ENCODE results near the gene FAM187B. TPM values are rescaled to one million over a fixed set of nuclear protein-coding genes. Genes with fewer than 3 reads are reported as not detected.
A peak's percentile ranks its signal among the peaks of the same experiment; 100 is the strongest.

The FAM187B gene
- total and polyA plus RNA-seq, 2 donors (not counting 1 experiment from before 2014, with no cell fraction given) = 0.25 TPM; not detected in 1

GRCh38 chr19:35272954-35273649, 44.6 kb upstream of the FAM187B start:
- Histone ChIP-seq H4K20me1 (ENCODE audit: control insufficient read depth, insufficient read depth, low read length, poor library complexity, severe bottlenecking) (peaks cover 44% of the 10 kb centered on the region), H3K4me2 (replicated peaks; ENCODE audit: low read depth, low read length, poor library complexity, severe bottlenecking) (no peak overlapping the region), H3K4me1 (ENCODE audit: control insufficient read depth in 2 of 2, insufficient read depth in 2 of 2, low read length in 2 of 2) (peaks cover 25 to 34% of the 10 kb centered on the region in 2 donors), H3K9me3 (ENCODE audit: control extremely low read depth in 1 of 3, control insufficient read depth in 2 of 3, insufficient read depth in 1 of 3, low read length in 2 of 3) (no peaks in the 10 kb centered on the region), H3K79me2 (ENCODE audit: control insufficient read depth, insufficient read depth, low read length) (peaks cover 67% of the 10 kb centered on the region), H3K36me3 (replicated peaks in 1 of 2; ENCODE audit: control extremely low read depth in 1 of 2, control insufficient read depth in 1 of 2, extremely low read depth in 1 of 2, insufficient read depth in 2 of 2, low read length in 1 of 2) (peaks cover 0 to 62% of the 10 kb centered on the region in 2 experiments), H3K27me3 (replicated peaks in 1 of 4; ENCODE audit: control extremely low read depth in 1 of 4, control insufficient read depth in 3 of 4, insufficient read depth in 4 of 4, low read length in 3 of 4) (no peaks in the 10 kb centered on the region), H3K9ac (ENCODE audit: low read length) (no peak overlapping the region), H3K27ac (ENCODE audit: low read length in 2 of 2) (peak overlapping the region in 1 of 2 donors; percentile 60), H3K4me3 (ENCODE audit: control extremely low read depth in 1 of 5, extremely low read depth in 1 of 5, insufficient read depth in 1 of 5, low read depth in 2 of 5, low read length in 4 of 5) (no peak overlapping the region), H2AFZ (ENCODE audit: insufficient read depth, low read depth, low read length, poor library complexity, severe bottlenecking) (no peak overlapping the region)
- intact Hi-C loops (cut with micrococcal nuclease) = no loop called here
- Mint-ChIP-seq H3K9me3 (ENCODE audit: insufficient read depth) (no peaks in the 10 kb centered on the region), H3K27me3 (no peaks in the 10 kb centered on the region), H3K4me1 (peaks cover 43% of the 10 kb centered on the region), H3K27ac (peak overlapping the region; percentile 77), H3K4me3 (no peak overlapping the region)
- ChIA-PET POLR2A (interaction anchor here (1.4 to 1.7 kb wide), 4 partner anchors 8 to 74 kb away, joined by 3 to 20 read pairs (median 4); partner anchors contain the start of gene FFAR1), CTCF (interaction anchor here (1.1 to 2.1 kb wide), 5 partner anchors 9 to 193 kb away, joined by 3 to 5 read pairs (median 4); partner anchors contain the start of gene HAMP)
- WGBS (ENCODE audit: insufficient coverage) = 94% methylated on average over 6 of the region's 10 CpGs
- no peak for ATAC-seq (ENCODE audit: low read depth)
- TF ChIP-seq CTCF (IDR thresholded peaks at IDR 0.05) (no peak), EZH2 (IDR thresholded peaks at IDR 0.05; ENCODE audit: borderline replicate concordance, insufficient read depth, low read depth, low read length, poor library complexity, severe bottlenecking) (no peak)
- no peak for DNase-seq

All from B cell (primary cell).